LNCAP (cell line): ENCODE data around the gene DIRAS1.

Experiments used
- TF ChIP-seq, protein P1 (sequence below): fragments of 450-650 bp; IDR thresholded peaks from 2 replicates; pipeline ENCODE4 v1.5.1; 2017; ENCODE audit warnings: mild to moderate bottlenecking

DIRAS1 gene

DNA sequence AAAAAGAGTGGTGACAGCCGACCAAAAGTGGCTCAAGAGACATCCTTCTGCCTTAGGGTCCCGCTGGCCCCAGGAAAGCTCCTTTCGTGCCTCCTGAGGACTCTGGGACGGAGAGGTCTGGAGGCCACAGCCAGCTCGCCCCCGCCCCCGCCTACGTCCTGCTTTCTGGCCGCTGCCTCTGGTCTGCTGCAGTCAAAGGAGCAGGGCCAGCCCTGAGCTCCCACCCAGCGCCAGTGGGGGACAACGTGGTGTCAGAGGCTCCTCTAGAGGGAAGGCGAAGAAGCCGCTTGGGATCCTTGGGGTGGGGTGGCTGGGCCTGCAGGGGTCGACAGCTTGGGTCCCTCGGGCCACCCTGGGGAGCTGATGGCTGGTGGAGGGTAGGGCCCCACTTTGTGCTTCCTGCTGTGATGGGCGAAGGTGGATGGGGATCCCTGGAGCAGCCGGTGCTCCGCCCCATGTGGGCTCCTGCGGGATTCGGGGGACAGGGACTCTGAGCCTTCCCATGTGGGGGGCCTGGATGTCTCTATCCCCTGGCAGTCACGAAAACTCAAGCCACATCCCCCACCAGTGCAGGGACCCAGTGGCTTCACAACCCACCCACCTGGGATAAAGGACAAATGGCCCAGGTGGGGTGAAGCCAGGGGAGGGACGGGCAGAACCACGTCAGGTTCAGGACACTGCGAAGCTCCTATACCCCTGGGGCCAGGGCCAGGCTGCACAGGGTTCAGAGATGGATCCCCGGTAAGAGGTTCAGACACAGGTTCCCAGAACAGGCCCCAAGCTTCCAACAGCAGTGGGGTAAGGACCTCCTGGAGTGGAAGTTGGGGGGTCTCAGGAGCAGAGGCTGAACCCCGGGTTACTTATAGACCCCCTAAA, 9.0 kb upstream of the DIRAS1 start:
- TF ChIP-seq, protein P1, sequence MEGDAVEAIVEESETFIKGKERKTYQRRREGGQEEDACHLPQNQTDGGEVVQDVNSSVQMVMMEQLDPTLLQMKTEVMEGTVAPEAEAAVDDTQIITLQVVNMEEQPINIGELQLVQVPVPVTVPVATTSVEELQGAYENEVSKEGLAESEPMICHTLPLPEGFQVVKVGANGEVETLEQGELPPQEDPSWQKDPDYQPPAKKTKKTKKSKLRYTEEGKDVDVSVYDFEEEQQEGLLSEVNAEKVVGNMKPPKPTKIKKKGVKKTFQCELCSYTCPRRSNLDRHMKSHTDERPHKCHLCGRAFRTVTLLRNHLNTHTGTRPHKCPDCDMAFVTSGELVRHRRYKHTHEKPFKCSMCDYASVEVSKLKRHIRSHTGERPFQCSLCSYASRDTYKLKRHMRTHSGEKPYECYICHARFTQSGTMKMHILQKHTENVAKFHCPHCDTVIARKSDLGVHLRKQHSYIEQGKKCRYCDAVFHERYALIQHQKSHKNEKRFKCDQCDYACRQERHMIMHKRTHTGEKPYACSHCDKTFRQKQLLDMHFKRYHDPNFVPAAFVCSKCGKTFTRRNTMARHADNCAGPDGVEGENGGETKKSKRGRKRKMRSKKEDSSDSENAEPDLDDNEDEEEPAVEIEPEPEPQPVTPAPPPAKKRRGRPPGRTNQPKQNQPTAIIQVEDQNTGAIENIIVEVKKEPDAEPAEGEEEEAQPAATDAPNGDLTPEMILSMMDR, result no peak

DNA sequence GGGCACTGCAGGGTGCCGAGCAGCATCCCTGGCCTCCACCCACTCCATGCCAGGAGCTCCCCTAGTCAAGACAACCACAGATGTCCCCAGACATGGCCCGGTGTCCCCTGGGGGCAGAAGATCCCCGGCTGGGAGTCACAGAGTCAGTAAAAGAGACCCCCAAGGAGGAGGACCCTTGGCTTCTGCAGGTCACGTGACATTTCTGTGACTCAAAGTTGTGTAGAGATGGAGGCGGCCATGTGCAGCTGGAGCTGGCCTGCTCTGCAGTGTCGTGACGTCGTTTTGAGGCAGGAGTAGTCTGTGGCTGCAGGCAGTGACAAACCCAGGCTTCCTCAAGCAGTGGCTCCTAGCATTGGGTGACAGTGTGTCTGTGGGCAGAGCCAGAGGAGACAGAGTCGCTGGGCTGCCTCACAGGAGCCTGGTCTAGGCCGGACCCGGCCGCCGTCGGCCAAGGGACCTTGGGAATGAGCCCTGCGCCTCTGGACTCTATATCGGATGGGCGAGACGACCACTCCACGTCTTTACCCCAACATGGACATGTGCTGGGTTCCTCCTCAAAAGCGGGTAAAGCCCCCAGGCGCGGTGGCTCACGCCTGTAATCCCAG, 7.7 kb upstream of the DIRAS1 start:
- TF ChIP-seq, protein P1, result no peak

DNA sequence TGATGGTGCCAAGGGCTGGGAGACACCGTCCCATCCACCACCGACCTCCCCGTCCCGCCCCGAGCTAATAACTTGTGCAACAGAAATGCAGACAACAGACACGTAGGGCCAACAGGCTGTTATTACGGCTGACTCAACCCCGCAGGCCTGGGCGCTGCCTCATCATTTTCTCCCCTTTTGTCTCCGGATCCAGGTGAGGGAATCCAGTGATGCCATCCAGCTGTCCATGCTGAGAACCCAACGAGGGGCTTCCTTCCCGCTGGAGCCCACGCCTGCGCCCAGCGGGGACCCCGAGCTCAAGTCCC, 6.4 kb upstream of the DIRAS1 start:
- TF ChIP-seq, protein P1, result no peak

DNA sequence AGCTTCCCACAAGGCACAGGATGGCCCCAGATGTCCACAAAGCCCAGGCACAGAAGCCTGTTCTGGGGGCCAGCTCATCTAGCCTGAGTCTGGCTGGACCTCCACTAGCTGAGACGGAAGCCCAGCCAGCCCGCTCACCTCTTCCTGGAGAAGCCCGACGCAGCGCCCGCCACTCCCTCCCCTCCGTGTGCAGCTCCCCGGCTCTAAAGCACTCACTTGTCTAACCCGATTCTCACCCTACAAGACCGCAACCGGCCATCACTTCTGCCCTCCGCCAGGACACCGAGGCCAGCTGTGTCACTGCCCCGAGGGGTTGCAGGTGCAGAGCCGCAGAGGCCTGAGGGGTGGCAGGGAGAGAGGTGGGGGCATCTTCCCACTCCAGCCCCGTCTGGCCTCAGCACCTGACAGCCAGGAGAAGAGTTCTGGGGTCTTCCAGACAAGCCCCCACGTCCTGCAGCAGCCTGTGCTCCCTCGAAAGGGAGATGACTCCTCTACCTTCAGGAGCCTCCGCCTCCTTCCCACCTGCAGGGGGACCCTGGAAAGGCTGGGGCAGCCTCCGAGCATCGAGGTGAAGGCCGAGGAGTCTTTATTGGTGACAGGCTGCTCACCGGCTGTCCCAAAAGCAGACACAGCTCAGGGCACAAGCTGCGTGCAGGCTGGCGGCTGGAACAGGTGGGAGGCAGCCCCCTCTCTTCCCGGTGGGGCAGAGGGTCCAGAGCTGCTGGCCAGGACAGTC, 5.9 kb upstream of the DIRAS1 start:
- TF ChIP-seq, protein P1, result no peak

DNA sequence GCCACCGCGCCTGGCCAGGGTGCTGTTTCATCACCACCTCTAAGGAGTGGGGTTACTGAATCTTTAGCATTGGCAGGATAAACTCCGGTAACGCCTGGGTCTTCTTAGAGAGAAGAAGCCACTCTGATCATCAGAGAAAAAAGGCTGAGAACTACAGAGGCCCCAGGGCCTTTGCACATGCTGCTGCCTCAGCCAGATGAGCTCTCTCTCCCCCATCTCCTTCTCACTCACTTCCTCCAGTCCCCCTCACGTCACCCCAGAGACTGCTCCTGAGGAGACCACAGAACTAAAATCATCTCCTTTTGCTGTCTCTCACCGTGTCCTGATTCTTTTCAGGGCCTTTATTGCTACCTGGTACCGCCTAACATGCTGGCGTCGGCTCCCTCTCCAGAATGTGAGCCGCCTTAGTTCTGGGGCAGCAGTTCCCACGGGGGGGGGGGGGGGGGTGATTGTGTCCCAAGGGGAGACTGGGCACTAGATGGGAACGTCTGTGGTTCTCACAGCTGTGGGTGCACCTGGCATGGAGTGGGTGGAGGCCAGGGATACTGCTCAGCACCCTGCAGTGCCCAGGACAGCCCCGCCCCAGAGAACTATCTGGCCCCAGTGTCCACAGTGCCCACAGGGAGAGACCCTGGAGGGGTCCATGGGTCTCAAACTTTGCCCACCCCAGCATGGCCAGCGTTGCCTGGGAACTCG, 5.1 kb upstream of the DIRAS1 start:
- TF ChIP-seq, protein P1, result no peak

DNA sequence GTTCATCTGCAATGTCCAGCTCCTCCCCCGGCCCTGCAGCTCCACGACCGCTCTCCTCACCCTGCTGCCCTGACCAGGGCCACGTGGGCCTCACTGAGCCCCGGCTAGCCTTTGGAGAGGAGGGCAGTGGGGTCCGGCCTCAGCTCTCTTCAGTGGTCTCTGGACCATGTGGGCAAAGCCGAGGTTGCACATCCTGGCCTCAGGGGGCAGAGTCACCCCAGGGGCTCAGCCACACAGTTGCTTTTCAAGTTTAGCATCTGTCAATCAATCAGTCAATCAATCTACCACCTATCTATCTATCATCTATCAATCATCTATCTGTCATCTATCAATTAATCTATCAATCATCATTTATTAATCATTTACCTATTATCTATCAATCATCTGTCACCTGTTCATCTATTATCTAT, 3.0 kb upstream of the DIRAS1 start:
- TF ChIP-seq, protein P1, result no peak

DNA sequence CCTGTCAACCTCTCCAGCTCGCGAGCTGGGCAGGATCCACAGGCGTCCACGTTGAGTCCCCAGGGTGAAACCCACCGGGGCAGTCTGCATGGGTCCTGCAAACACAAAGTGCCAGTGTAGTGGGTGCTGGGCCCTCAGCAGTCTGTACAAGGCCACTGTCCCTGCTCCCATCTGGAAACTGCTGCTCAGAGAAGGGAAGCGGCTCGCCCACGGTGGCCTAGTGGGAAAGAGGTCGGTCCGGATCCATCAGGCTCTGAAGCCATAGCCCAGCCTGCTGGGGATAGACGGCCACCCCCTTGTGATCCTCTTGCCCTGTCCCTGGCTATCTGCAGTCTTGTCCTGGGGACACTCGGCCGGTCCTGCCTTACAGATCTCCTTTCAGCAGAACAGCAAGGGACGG, 2.6 kb upstream of the DIRAS1 start:
- TF ChIP-seq, protein P1, result no peak
